ENCODE results near the gene CASKIN2. TPM values are rescaled to one million over a fixed set of nuclear protein-coding genes. Genes with fewer than 3 reads are reported as not detected.
A peak's percentile ranks its signal among the peaks of the same experiment; 100 is the strongest.
"Not testable (repeated sequence)": the region's sequence is repeated elsewhere in the genome, so short reads cannot be mapped to it uniquely, and the experiment has no call there.

Gene CASKIN2
- total and polyA plus RNA-seq, 7 donors: 8.2 to 33.5 (median 26.3) TPM

- H3K9me3 ChIP-seq: no peaks in the 10 kb centered on the region
- DNase-seq: peak; percentile 32 to 62
- no peaks in the 10 kb centered on the region for H3K27me3 ChIP-seq (ENCODE audit: insufficient read depth in 3 of 3, low read length in 2 of 3)
- TF ChIP-seq CTCF (IDR thresholded peaks at IDR 0.05): no peak
- H3K36me3 ChIP-seq (ENCODE audit: insufficient read depth in 1 of 2, low read depth in 1 of 2): no peaks in the 10 kb centered on the region
- intact Hi-C loops (cut with DNase I): loop anchor here (5.0 kb wide), 2 partner anchors 56 to 61 kb away; partner anchors contain the start of genes CASKIN2 (in 1 of the 2) and TSEN54 (in 1 of the 2)
- peak overlapping the region; percentile 98 for H3K27ac ChIP-seq
- WGBS, 3 donors: 2 to 7% (median 3%) methylated on average over 13 of the region's 13 CpGs
- peaks cover 41% of the 10 kb centered on the region for H3K4me1 ChIP-seq
- H3K4me3 ChIP-seq: peak overlapping the region; percentile 95
- peak in 3 of 4 donors; percentile 7 to 34 (median 7) for ATAC-seq
These were observed 59.3 kb downstream of the CASKIN2 start for GRCh38 chr17:75456039-75456416.

- DNase-seq; H3K4me3 ChIP-seq; H3K36me3 ChIP-seq (ENCODE audit: insufficient read depth in 1 of 2, low read depth in 1 of 2); ATAC-seq; H3K9me3 ChIP-seq; H3K27ac ChIP-seq; H3K27me3 ChIP-seq (ENCODE audit: insufficient read depth in 3 of 3, low read length in 2 of 3): not testable (repeated sequence)
- 93 to 99% (median 96%) methylated on average over 3 of the region's 3 CpGs for WGBS, 3 donors
- intact Hi-C loops (cut with DNase I): loop anchor here (5.0 kb wide), 2 partner anchors 58 to 63 kb away; partner anchors contain the start of genes CASKIN2 (in 1 of the 2) and TSEN54 (in 1 of the 2)
- H3K4me1 ChIP-seq: peaks cover 30% of the 10 kb centered on the region
These were observed 60.7 kb downstream of the CASKIN2 start for GRCh38 chr17:75454672-75455071.

GRCh38 chr17:75454193-75454592, 61.1 kb downstream of the CASKIN2 start:
- Histone ChIP-seq H3K9me3 (no peaks in the 10 kb centered on the region), H3K27me3 (ENCODE audit: insufficient read depth in 3 of 3, low read length in 2 of 3) (no peaks in the 10 kb centered on the region), H3K27ac (no peak overlapping the region), H3K36me3 (ENCODE audit: insufficient read depth in 1 of 2, low read depth in 1 of 2) (no peaks in the 10 kb centered on the region), H3K4me1 (peaks cover 26% of the 10 kb centered on the region), H3K4me3 (no peak overlapping the region)
- no peak for TF ChIP-seq CTCF (IDR thresholded peaks at IDR 0.05)
- no peak for ATAC-seq
- no peak for DNase-seq
- intact Hi-C loops (cut with DNase I): no loop called here

- ATAC-seq (no peak), DNase-seq (no peak)
- H3K4me3 ChIP-seq: no peak overlapping the region
- no peaks in the 10 kb centered on the region for H3K4me1 ChIP-seq
- H3K36me3 ChIP-seq (ENCODE audit: insufficient read depth in 1 of 2, low read depth in 1 of 2): no peaks in the 10 kb centered on the region
- no peak overlapping the region for H3K27ac ChIP-seq
- no peak for TF ChIP-seq CTCF (IDR thresholded peaks at IDR 0.05)
- no peaks in the 10 kb centered on the region for H3K9me3 ChIP-seq
- H3K27me3 ChIP-seq (ENCODE audit: insufficient read depth in 3 of 3, low read length in 2 of 3): no peaks in the 10 kb centered on the region
- WGBS, 3 donors: 81 to 89% (median 85%) methylated on average over 4 of the region's 4 CpGs
- intact Hi-C loops (cut with DNase I): no loop called here
These were observed 65.1 kb downstream of the CASKIN2 start for GRCh38 chr17:75450270-75450669.

Other genes with a start within 250 kb of the CASKIN2 start
- gene MIF4GD, start 244.3 kb downstream of the CASKIN2 start, total RNA-seq: 10 to 100 TPM; 19.2 to 45.8 (median 37.6) TPM
- 10 to 100 TPM; 27.9 to 44.8 (median 32.2) TPM for gene MIF4GD, start 244.3 kb downstream of the CASKIN2 start, polyA plus RNA-seq
- 10 to 100 TPM; 11.3 to 41.7 (median 16.0) TPM for gene SLC25A19, start 226.1 kb downstream of the CASKIN2 start, total RNA-seq
- 10 to 100 TPM; 24.9 to 52.7 (median 34.5) TPM for gene SLC25A19, start 226.1 kb downstream of the CASKIN2 start, polyA plus RNA-seq
- gene GRB2, start 109.9 kb downstream of the CASKIN2 start, total RNA-seq: 10 to 100 TPM; 49.1 to 71.6 (median 58.1) TPM
- 10 to 100 TPM; 39.5 to 70.9 (median 66.1) TPM for gene GRB2, start 109.9 kb downstream of the CASKIN2 start, polyA plus RNA-seq
- gene TMEM94, start 58.9 kb downstream of the CASKIN2 start, total RNA-seq: 10 to 100 TPM; 43.4 to 64.3 (median 49.6) TPM
- 10 to 100 TPM; 18.7 to 48.5 (median 29.6) TPM for gene TMEM94, start 58.9 kb downstream of the CASKIN2 start, polyA plus RNA-seq
- 1 to 10 TPM; 5.7 to 9.7 (median 8.2) TPM for gene TSEN54, start 991 bp upstream of the CASKIN2 start, total RNA-seq
- 10 to 100 TPM; 10.1 to 14.9 (median 11.3) TPM for gene TSEN54, start 991 bp upstream of the CASKIN2 start, polyA plus RNA-seq
- gene LLGL2, start 10.2 kb upstream of the CASKIN2 start, total RNA-seq: 1 to 10 TPM; 1.4 to 3.3 (median 1.5) TPM
- gene LLGL2, start 10.2 kb upstream of the CASKIN2 start, polyA plus RNA-seq: 1 to 10 TPM; 1.4 to 1.9 (median 1.4) TPM
- gene MYO15B, start 72.3 kb upstream of the CASKIN2 start, total RNA-seq: 10 to 100 TPM; 11.9 to 28.2 (median 21.4) TPM
- gene MYO15B, start 72.3 kb upstream of the CASKIN2 start, polyA plus RNA-seq: 10 to 100 TPM in 2 of 3 donors, 1 to 10 TPM in 1; 5.2 to 23.7 (median 11.8) TPM
- under 1 TPM in 3 of 4 donors, not detected in 1; 0.11 to 0.28 (median 0.17) TPM for gene SMIM5, start 117.9 kb upstream of the CASKIN2 start, total RNA-seq
- gene SMIM5, start 117.9 kb upstream of the CASKIN2 start, polyA plus RNA-seq: under 1 TPM; 0.17 to 0.92 (median 0.21) TPM
- gene RECQL5, start 151.6 kb upstream of the CASKIN2 start, total RNA-seq: 10 to 100 TPM in 2 of 4 donors, 1 to 10 TPM in 2; 6.8 to 15.5 (median 9.6) TPM
- 10 to 100 TPM in 1 of 3 donors, 1 to 10 TPM in 2; 5.7 to 16.0 (median 7.8) TPM for gene RECQL5, start 151.6 kb upstream of the CASKIN2 start, polyA plus RNA-seq
- gene SAP30BP, start 151.8 kb upstream of the CASKIN2 start, total RNA-seq: 10 to 100 TPM; 40.9 to 68.5 (median 46.7) TPM
- gene SAP30BP, start 151.8 kb upstream of the CASKIN2 start, polyA plus RNA-seq: 100 to 1,000 TPM in 1 of 3 donors, 10 to 100 TPM in 2; 71.9 to 123 (median 79.4) TPM
- 1 to 10 TPM; 1.3 to 5.7 (median 3.9) TPM for gene ITGB4, start 205.9 kb upstream of the CASKIN2 start, total RNA-seq
- 1 to 10 TPM; 1.5 to 2.1 (median 1.6) TPM for gene ITGB4, start 205.9 kb upstream of the CASKIN2 start, polyA plus RNA-seq
- gene GALK1, start 249.7 kb upstream of the CASKIN2 start, total RNA-seq: 10 to 100 TPM in 1 of 4 donors, 1 to 10 TPM in 3; 7.1 to 13.2 (median 9.4) TPM
- 10 to 100 TPM in 2 of 3 donors, 1 to 10 TPM in 1; 8.3 to 12.8 (median 11.0) TPM for gene GALK1, start 249.7 kb upstream of the CASKIN2 start, polyA plus RNA-seq